Activated T-cell treated with anti-CD3 and anti-CD28 coated beads, Interleukin-2, amount 50 U/mL, for 72 hours (primary cell): ENCODE measurements around the gene AK1. TPM values are rescaled to one million over a fixed set of nuclear protein-coding genes. Genes with fewer than 3 reads are reported as not detected.
"Not testable (repeated sequence)": the region's sequence is repeated elsewhere in the genome, so short reads cannot be mapped to it uniquely, and the experiment has no call there.

Experiments used
- ATAC-seq, 2 donors: fragments of 150-1000 bp; cut with Tn5 transposase; replicated peaks in 1 of 2; 2 replicates each; pipeline ENCODE4 v1.10.0; 2021; ENCODE audit warnings: moderate library complexity in 2 of 2, mild to moderate bottlenecking in 1 of 2
- DNase-seq, 2 donors: peaks; one replicate each; pipeline ENCODE4 v3.0.0; 2021 to 2022; ENCODE audit warnings: mixed read lengths in 1 of 2
- H3K27ac Mint-ChIP-seq: one replicate; pipeline ENCODE4 v1.8.0; 2022; ENCODE audit warnings: mild to moderate bottlenecking, moderate library complexity, mixed read lengths
- H3K27me3 Mint-ChIP-seq: one replicate; pipeline ENCODE4 v1.8.0; 2022; ENCODE audit warnings: low read depth, mixed read lengths
- H3K36me3 Mint-ChIP-seq, 2 donors: one replicate each; pipeline ENCODE4 v1.8.0; 2022; ENCODE audit warnings: mixed read lengths in 2 of 2, mild to moderate bottlenecking in 1 of 2; ENCODE audit not compliant: insufficient read depth in 2 of 2
- H3K4me1 Mint-ChIP-seq: one replicate; pipeline ENCODE4 v1.8.0; 2022; ENCODE audit warnings: low read depth, mixed read lengths
- H3K4me3 Mint-ChIP-seq, 2 donors: one replicate each; pipeline ENCODE4 v1.8.0; 2022; ENCODE audit warnings: mild to moderate bottlenecking in 2 of 2, mixed read lengths in 2 of 2, moderate library complexity in 2 of 2
- H3K9me3 Mint-ChIP-seq, 2 donors: one replicate each; pipeline ENCODE4 v1.8.0; 2022; ENCODE audit warnings: mixed read lengths in 2 of 2
- total RNA-seq, 2 donors: library from RNA; stranded (reverse); gene quantifications; one replicate each; pipeline ENCODE4 v1.2.3, GENCODE V29; 2022

The AK1 gene
- total RNA-seq, 2 donors from 2014 or later = 37.7 to 41.9 TPM

GRCh38 chr9:127875306-127875966 lies 2.0 kb downstream of the AK1 start:
- DNase-seq = no peak
- H3K4me1 Mint-ChIP-seq = no peaks in the 10 kb centered on the region
- ATAC-seq = no peak
- no peaks in the 10 kb centered on the region for H3K9me3 Mint-ChIP-seq
- H3K36me3 Mint-ChIP-seq = no peaks in the 10 kb centered on the region
- no peak overlapping the region for H3K4me3 Mint-ChIP-seq
- no peak overlapping the region for H3K27ac Mint-ChIP-seq
- H3K27me3 Mint-ChIP-seq = peaks cover 8% of the 10 kb centered on the region

GRCh38 chr9:127874301-127875221 lies 2.9 kb downstream of the AK1 start:
- ATAC-seq (no peak), DNase-seq (no peak)
- no peaks in the 10 kb centered on the region for H3K36me3 Mint-ChIP-seq
- H3K27ac Mint-ChIP-seq = no peak overlapping the region
- H3K27me3 Mint-ChIP-seq = peaks cover 8% of the 10 kb centered on the region
- H3K4me3 Mint-ChIP-seq = no peak overlapping the region
- no peaks in the 10 kb centered on the region for H3K4me1 Mint-ChIP-seq
- no peaks in the 10 kb centered on the region for H3K9me3 Mint-ChIP-seq

- Mint-ChIP-seq H3K4me3 (no peak overlapping the region), H3K4me1 (no peaks in the 10 kb centered on the region)
These were observed 3.6 kb downstream of the AK1 start for GRCh38 chr9:127873886-127874285.

GRCh38 chr9:127873223-127873691 lies 4.2 kb downstream of the AK1 start:
- H3K4me1 Mint-ChIP-seq = no peaks in the 10 kb centered on the region

More at GRCh38 chr9:127873886-127874285, 3.6 kb downstream of the AK1 start:
- DNase-seq (no peak), ATAC-seq (no peak)
- no peaks in the 10 kb centered on the region for H3K9me3 Mint-ChIP-seq
- no peaks in the 10 kb centered on the region for H3K36me3 Mint-ChIP-seq
- H3K27ac Mint-ChIP-seq = no peak overlapping the region
- H3K27me3 Mint-ChIP-seq = peaks cover 8% of the 10 kb centered on the region

GRCh38 chr9:127872369-127873222 lies 4.9 kb downstream of the AK1 start:
- Mint-ChIP-seq H3K4me3 (no peak overlapping the region), H3K4me1 (no peaks in the 10 kb centered on the region), H3K27me3 (no peaks in the 10 kb centered on the region), H3K27ac (no peak overlapping the region), H3K9me3 (no peaks in the 10 kb centered on the region), H3K36me3 (no peaks in the 10 kb centered on the region)
- ATAC-seq = no peak
- no peak for DNase-seq

More at GRCh38 chr9:127873223-127873691, 4.2 kb downstream of the AK1 start:
- no peak overlapping the region for H3K27ac Mint-ChIP-seq
- no peak overlapping the region for H3K4me3 Mint-ChIP-seq
- ATAC-seq (no peak), DNase-seq (no peak)
- peaks cover 6% of the 10 kb centered on the region for H3K27me3 Mint-ChIP-seq
- H3K9me3 Mint-ChIP-seq = no peaks in the 10 kb centered on the region
- H3K36me3 Mint-ChIP-seq = no peaks in the 10 kb centered on the region

- ATAC-seq (no peak), DNase-seq (no peak)
- Mint-ChIP-seq H3K36me3 (no peaks in the 10 kb centered on the region), H3K27ac (no peak overlapping the region), H3K9me3 (no peaks in the 10 kb centered on the region), H3K4me3 (no peak overlapping the region), H3K27me3 (no peaks in the 10 kb centered on the region), H3K4me1 (peaks cover under 1% of the 10 kb centered on the region)
These were observed 5.9 kb downstream of the AK1 start for GRCh38 chr9:127871531-127871930.

GRCh38 chr9:127870887-127871286 lies 6.6 kb downstream of the AK1 start:
- peaks cover 6% of the 10 kb centered on the region for H3K4me1 Mint-ChIP-seq
- H3K27me3 Mint-ChIP-seq = no peaks in the 10 kb centered on the region
- no peak overlapping the region for H3K27ac Mint-ChIP-seq
- no peaks in the 10 kb centered on the region for H3K36me3 Mint-ChIP-seq
- no peak for DNase-seq
- no peaks in the 10 kb centered on the region for H3K9me3 Mint-ChIP-seq
- H3K4me3 Mint-ChIP-seq = no peak overlapping the region
- ATAC-seq = no peak

GRCh38 chr9:127870153-127870491 lies 7.4 kb downstream of the AK1 start:
- not testable (repeated sequence) for H3K9me3 Mint-ChIP-seq, DNase-seq, H3K36me3 Mint-ChIP-seq, H3K27ac Mint-ChIP-seq, H3K4me3 Mint-ChIP-seq, H3K27me3 Mint-ChIP-seq, ATAC-seq
- peaks cover 14% of the 10 kb centered on the region for H3K4me1 Mint-ChIP-seq

GRCh38 chr9:127869310-127870152 lies 7.9 kb downstream of the AK1 start:
- H3K27me3 Mint-ChIP-seq = no peaks in the 10 kb centered on the region
- peaks cover 1 to 2% of the 10 kb centered on the region in 2 donors for H3K36me3 Mint-ChIP-seq
- DNase-seq (peak; percentile 88 to 92), ATAC-seq (peak; percentile 65 to 73)
- H3K4me3 Mint-ChIP-seq = no peak overlapping the region
- no peak overlapping the region for H3K27ac Mint-ChIP-seq
- H3K4me1 Mint-ChIP-seq = peaks cover 20% of the 10 kb centered on the region
- no peaks in the 10 kb centered on the region for H3K9me3 Mint-ChIP-seq

GRCh38 chr9:127868278-127868902 lies 9.1 kb downstream of the AK1 start:
- DNase-seq = no peak
- Mint-ChIP-seq H3K4me1 (peaks cover 21% of the 10 kb centered on the region), H3K27ac (no peak overlapping the region), H3K4me3 (no peak overlapping the region), H3K27me3 (no peaks in the 10 kb centered on the region), H3K36me3 (peaks cover 1 to 2% of the 10 kb centered on the region in 2 donors), H3K9me3 (no peaks in the 10 kb centered on the region)
- no peak for ATAC-seq

- Mint-ChIP-seq H3K27ac (no peak overlapping the region), H3K9me3 (no peaks in the 10 kb centered on the region), H3K36me3 (peaks cover 1 to 2% of the 10 kb centered on the region in 2 donors), H3K4me1 (peaks cover 27% of the 10 kb centered on the region), H3K27me3 (no peaks in the 10 kb centered on the region), H3K4me3 (no peak overlapping the region)
- no peak for DNase-seq
- ATAC-seq = no peak
These were observed 9.9 kb downstream of the AK1 start for GRCh38 chr9:127867356-127868277.
